Stimulated activated CD8-positive, alpha-beta memory T cell treated with anti-CD3 and anti-CD28 coated beads, Interleukin-7, amount 100 ng/mL, for 48 hours (primary cell): ENCODE data around the gene PLEKHB2.
A peak's percentile ranks its signal among the peaks of the same experiment; 100 is the strongest.
"Not testable (repeated sequence)": the region's sequence is repeated elsewhere in the genome, so short reads cannot be mapped to it uniquely, and the experiment has no call there.

Experiments used
- DNase-seq, 2 donors: peaks; one replicate each; pipeline ENCODE4 v3.0.0-alpha.2; 2020; ENCODE audit warnings: low read depth in 1 of 2; ENCODE audit errors: extremely low read depth in 1 of 2

The PLEKHB2 gene

DNA sequence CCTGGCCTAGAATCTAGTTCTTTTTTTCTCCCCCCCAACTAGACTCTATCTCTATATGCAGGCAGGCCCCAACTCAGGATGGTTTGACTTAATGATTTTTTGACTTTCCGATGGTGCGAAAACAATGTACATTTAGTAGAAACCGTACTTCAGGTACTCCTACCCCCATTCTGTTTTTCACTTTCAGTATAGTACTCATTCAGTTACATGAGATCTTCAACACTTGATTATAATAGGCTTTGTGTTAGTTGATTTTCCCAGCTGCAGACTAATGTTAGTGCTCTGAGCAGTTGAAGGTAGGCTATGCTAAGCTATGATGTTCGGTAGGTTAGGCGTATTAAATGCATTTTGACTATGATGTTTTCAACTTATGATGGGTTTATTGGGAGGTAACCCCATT lies 37.7 kb downstream of the PLEKHB2 start:
- DNase-seq: no peak

DNA sequence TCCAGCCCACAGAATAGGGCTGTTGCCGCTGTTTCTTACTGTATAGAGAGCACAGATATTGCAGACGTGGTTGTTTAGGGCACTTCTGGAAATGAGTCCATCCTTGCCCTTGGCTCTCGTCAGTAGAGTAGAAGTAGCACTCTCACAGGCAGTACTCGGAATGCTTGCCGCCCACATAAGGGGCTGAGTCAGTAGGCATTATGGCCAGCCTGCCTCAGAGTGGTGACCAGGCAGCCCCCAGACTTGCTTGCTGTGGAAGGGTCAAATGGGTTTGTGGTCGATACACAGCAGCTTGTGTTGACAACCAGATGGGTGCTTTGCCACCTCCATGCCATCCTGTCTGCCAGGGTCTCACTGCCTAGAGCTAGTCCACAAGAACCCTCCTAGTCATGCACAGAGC lies 38.7 kb downstream of the PLEKHB2 start:
- DNase-seq: no peak

DNA sequence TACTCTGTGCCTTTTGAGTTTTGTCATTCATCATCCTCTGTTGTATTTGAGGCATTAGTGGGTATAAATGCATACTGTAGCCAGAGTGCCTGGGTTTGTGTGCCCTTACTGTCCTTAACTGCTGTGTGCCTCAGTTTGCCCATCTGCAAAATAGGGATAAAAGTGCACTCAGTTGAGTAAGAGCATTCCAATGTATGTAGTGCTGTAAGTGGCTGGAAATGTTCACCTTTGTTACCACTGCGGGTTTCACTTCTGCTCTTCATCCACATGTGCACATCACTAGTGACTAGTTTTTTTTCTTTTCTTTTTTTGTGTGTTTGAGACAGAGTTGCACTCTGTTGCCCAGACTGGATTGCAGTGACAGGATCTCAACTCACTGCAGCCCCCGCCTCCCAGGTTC lies 39.9 kb downstream of the PLEKHB2 start:
- no peak for DNase-seq

DNA sequence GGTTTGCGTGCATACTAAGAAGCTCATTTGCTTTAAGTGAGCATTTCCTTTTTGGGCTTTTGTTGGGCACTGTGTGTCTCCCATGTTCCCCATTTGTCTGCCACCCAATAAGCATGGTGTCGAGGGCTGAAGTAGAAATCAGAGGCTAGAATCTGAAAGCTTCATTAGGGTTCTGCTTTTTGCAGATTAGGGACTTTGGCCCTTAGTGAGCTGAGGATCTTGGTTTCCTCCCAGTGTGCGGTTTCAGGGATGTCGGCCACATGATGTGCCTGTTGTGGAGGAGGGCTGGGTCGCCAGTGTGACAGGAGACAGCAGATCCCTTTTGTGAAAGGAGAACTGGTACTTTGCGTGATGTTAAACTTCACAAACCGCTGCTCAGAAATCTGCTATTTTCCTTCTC lies 41.1 kb downstream of the PLEKHB2 start:
- no peak for DNase-seq

DNA sequence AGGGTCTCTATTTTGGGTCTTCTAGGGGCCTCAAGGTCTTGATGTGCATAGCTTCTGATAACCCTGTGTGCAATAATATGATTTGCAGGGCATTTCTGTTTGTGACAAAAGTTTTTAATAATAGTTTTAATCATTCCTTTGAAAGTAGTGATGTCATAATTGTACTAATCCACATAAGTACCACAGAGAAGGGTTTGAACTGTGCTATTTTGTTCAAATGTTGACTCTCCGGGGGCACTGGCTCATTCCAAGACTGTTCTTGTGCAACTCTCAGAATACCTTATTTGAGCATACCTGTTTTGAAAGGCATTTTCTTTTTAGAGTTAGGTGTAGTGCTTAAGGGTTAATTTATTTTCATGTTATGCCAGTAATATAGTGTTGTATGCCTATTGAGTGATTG lies 41.6 kb downstream of the PLEKHB2 start:
- no peak for DNase-seq

DNA sequence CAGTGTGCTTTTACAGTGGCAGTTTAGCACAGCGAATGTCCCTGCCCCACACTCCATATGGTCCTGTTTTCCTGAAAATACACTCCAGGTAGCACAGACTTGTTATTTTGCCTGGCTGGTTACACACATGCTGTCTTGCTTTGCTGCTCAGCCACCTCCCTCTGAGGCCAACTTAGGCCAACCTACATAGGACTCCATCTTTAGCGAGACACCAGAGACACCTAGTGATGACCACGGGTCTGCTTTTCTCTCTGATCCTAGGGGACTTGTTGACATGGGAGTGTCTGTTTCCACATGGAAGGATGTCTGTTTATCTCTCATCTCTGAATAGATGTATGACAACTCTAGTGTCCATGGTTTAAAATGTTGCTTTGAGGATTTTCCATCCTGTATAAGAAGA lies 43.3 kb downstream of the PLEKHB2 start:
- DNase-seq: no peak

DNA sequence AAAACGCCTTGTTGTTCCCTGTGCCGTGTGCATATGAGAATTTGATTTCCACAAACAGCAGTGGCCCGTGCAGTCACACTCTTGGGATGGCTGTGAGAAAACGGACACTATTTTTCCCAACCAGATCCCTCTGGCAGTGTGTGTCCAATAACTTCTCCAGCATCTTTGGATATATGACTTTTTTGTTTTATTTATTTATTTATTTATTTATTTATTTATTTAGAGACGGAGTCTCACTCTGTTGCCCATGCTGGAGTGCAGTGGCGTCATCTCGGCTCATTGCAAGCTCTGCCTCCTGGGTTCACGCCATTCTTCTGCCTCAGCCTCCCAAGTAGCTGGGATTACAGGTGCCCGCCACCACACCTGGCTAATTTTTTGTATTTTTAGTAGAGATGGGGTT lies 45.0 kb downstream of the PLEKHB2 start:
- DNase-seq: not testable (repeated sequence)

DNA sequence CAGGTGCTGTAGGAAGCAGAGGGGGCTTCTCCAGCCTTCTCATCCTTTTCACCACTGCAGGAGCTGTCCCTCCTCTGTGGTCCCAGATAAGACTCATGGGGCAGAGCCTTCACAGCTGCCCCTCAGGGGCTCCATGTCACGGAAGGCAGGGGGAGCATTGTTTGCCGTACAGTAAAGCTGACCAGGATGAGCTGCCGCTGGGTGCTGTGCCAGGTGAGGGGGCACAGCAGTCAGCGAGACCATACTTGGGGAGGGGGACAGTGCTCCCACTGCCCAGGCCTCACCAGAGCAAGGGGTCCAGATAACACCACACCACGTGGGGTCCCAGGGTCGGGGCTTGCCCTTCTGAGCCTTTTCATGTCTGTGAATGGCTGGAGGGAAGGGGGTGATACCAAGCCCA lies 46.3 kb downstream of the PLEKHB2 start:
- DNase-seq: no peak

DNA sequence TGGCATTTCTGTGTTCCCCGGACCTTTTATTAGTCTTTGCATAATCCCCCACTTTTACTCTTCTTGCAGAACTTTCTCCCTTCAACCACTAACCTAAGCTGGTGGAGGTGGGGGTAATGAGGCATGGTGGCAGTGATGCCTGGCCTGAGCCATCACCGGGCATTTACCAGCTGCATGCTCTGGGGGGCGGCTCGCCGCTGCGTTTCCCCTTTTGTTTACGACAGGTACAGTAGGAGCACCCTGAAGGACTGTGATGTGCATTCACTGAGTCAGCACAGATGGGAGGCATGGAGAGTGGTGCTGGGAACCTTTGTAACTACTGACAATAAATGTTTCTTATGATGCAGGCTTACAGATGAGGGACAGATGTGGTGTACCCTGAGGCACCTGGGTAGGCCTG lies 46.9 kb downstream of the PLEKHB2 start:
- no peak for DNase-seq

DNA sequence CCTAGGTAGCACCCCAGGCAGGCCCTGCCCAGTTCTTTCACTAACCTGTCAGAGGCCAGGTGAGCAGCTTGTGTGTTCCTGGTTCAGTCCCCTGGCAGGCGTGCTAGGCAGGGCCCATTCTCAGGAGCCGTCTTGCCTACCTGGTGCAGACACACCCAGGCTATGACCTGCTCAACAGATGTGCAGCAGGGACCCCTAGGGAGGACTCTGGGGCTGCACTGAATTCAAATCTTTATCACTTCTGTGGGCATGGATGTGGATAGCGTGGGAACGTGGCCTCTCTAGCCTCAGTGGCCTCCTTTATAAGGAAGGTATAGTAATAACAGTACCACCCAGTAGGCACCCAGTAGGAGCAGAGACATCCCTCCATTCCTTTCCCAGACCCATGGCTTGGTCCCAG lies 48.4 kb downstream of the PLEKHB2 start:
- no peak for DNase-seq

DNA sequence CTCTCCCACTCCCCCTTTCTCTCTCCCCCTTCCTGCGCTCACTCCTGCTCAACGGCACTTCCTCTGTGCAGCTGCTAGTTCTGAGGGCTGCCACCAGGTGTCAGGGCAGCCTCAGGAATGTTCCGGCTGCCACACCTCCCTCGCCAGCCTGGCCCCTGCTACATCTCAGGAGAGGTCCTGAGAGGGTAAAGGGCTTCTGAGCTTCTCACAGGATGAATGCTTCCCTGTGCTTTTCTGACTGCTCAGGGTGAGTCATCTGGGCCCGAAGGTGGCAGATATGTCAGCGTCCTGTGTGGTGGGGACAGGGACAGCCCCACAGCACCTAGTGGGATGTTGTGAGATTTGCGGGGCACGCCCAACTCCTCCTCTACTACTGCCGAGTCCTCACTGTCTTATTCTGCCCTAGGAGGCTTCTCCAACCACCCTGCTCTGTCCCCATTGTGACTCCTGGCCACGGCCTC lies 49.0 kb downstream of the PLEKHB2 start:
- DNase-seq: peak; percentile 71 to 89

DNA sequence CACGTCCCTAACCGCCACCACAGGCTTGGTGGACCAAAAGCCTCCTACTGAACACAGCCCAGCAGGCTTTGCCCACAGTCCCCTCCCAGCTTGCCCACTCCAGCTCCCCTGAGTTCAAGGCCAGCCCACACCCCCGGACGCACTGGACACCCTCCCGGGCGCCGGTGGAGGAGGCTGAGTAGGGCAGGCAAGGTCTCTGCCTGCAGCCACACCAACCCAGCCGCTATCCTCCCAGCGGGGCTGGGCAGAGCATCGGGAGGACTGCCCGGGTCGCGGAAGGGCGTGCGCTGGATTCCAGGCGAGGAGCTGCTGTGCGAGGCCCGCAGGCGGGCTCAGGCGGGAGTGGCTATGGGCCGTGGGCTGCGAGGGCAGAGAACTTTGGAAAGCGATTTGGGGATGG lies 49.5 kb downstream of the PLEKHB2 start:
- DNase-seq: no peak

DNA sequence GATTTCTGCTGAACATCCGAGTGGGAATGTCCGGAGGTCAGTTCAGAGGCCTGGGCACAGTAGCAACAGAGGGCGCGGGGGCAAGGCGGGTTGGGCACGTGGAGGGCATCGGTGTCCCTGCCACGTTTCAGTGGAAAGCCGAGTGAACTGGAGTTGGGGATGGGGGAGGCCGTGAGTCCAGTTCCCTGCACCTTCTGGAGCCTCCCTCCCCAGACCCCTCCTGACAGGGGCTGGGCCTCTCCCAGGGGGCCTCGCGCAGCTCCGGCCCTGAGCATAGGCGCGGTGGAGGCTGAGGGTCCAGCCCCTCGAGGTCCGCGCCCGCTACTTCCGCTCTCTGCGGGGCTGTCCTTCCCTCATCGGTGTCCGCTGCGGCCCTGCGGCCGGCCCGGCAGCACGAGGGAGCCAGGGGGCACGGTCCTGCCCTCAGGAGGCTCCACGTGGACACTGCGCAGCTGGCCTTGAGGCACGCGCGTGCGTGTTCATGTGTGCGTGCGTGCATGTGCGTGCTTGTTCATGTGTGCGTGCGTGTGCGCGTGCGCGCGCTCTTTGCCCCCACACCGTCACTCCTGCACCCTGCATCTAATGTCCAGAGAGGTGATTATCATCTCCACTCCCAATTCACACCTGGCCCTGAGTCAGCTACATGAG lies 50.2 kb downstream of the PLEKHB2 start:
- DNase-seq: no peak

DNA sequence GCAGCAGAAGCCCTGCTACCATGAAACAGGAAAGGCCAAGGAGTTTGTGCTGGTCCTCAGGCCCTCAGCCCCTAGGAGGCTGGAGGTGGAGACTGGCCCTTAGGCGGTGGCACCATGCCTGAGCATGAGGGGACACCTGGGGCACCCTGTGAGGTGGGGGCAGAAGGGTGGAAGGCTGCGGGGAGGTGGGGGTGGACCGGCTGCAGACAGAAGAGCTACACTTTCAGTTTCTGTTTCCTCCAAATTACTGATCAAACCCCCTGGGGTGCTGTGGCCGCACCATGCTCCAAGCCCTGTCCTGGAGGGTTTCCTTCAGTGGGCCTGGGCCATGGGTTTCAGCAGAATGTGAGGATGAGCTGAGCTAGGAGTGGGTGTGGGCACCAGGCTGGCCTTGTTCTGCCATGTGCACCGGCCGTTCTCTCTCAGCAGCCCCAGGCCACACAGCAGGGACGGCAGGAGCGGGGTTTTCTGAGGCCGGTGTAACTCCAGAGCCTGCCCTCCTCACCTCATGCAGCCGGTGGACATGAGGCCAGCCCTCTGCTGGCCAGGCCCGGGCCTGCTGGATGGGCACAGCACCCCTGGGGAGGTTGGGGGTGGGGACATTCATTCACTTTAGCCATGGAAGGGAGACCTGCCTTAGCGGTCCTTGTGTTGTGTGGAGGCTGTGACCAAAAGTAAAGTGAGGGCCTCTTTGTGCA lies 51.5 kb downstream of the PLEKHB2 start:
- DNase-seq: no peak

DNA sequence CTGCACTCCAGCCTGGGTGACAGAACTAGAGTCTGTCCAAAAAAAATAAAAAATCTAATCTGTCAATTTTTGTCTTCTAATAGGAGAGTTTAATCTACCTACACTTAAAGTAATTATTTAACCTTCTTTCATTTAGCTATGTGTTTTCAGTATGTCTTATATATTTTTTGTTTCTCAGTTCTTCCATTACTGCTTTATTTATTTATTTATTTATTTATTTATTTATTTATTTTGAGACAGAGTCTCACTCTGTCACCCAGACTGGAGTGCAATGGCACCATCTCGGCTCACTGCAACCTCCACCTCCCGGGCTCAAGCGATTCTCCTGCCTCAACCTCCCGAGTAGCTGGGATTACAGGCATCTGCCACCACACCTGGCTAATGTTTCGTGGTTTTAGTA lies 60.4 kb downstream of the PLEKHB2 start:
- not testable (repeated sequence) for DNase-seq

DNA sequence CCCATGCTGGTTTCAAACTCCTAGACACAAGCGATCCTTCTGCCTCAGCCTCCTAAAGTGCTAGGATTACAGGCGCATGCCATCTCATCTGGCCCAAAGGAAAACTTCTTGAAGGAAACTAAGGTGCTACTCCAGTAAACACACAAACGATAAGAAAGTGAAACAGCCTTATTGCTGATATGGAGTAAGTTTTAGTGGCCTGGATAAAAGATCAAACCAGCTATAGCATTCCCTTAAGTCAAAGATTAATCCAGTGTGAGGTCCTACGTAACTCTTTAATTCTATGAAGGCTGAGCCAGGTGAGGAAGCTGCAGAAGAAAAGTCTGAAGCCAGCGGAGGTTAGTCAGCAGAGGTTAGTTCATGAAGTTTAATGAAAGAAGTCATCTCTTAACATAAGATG lies 63.4 kb downstream of the PLEKHB2 start:
- no peak for DNase-seq

DNA sequence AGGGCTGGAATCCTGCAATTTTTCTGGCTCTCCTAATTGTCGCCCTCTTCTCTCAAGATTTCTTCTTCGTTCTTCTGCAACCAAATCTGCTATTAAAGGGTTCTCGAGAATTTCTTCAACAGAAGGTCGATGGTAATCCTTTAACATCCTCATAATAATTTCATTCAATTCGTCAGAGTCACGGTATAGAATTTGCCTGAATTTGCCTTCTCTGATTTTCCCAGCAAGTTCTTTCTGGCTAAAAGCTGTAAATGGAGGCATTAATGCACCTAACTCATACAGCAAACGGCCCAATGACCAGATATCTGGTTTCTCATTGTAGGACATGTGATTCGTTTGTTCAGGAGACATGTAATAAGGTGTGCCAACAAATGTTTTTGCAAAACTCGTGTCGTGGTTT lies 72.9 kb downstream of the PLEKHB2 start:
- not testable (repeated sequence) for DNase-seq

DNA sequence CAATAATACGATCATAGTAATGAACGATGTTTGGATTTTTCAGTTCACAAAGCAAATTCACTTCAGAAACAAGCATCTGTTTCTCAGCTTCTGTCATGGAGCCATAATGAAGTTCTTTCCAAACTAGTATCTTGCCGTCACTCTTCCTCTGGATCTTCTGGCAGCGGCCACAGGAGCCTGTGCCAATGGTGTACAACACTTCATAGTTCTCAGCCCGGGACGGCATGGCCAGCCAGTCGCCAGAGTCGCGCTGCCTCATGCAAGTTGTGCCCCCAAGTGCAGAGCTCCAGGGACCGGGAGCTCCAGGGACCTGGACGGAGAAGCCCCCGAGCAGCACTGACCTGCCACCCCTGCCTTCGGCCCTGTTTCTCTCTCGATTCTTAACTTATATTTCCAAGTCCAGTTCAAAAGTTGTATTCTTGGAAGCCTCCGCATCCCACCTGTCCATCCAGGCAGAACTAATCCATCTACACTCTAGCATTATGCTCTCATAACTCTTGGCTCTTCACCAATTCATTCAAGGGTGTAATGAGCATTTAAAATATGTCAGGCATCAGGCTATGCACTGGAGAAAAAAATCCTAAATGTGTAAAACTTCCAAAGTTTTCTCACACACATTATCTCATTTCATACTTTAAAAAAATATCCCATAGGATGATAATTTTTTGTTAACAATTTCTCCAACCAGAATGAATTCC lies 73.7 kb downstream of the PLEKHB2 start:
- not testable (repeated sequence) for DNase-seq

DNA sequence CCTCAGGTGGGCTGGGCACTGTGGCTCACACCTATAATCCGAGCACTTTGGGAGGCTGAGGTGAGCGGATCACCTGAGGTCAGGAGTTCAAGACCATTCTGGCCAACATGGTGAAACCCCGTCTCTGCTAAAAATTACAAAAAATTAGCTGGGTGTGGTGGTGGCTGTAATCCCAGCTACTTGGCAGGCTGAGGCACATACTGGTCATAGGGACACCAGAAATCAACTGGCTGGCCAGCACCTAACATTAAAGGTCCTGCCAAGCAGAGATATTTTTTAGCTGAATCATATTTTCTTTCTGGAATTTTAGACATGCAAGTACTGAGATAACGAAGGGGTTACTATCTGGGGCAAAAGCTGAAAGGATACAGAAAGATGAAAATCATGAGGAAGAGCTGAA lies 76.3 kb downstream of the PLEKHB2 start:
- DNase-seq: not testable (repeated sequence)

DNA sequence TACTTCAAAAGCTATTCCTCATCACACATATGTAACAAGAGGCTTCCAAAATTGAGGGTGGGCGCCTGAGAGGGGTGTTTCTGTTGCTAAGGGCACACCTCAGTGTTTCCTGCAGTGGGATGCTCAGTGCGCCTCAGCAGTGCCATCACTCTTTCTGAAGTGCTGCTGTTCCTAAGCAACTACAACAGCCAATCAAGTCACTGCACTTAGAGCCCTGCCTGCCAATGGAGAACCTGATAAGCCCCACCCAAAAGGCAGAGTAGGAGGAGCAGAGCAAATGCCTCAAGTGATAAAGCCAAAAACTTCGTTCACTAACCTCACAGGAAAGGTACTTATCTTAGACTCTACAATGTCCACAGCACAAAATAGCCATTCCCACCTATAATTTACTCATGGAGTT lies 88.3 kb downstream of the PLEKHB2 start:
- DNase-seq: not testable (repeated sequence)

DNA sequence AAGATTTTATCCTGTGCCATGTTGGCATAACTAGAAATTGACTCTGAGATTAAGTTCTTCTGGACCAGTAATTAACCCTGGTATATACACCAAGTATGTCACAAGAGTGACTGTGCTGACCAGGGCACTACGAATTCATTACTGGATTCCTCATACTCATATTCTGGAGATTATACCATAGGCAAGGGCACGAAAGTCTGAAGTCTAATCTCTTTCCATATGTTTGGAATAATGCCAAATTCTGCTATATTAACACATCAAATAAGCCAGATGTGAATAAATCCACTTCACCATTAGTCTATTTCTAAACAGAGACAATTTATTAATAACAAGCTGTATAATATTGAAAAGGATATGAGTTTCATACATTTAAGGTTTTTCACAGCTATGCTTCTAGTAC lies 91.0 kb downstream of the PLEKHB2 start:
- DNase-seq: not testable (repeated sequence)
